Endothelial cell of umbilical vein (primary cell): ENCODE measurements around the gene CEP128. TPM values are rescaled to one million over a fixed set of nuclear protein-coding genes. Genes with fewer than 3 reads are reported as not detected.

Experiments
- BruUV-seq: library from RNA; stranded (reverse); fragments of 400-500 nt; replicated peaks from 2 replicates; lab custom pipeline; 2021; lab: Mats Ljungman, UMichigan
- CTCF ChIA-PET: fragments of 300-600, 350-600 bp; sonication (Branson Sonifier 250); formaldehyde crosslinking; loops from one replicate; lab custom pipeline; 2021; ENCODE audit warnings: antibody characterized with exemption, inconsistent platforms; lab: Charles Lee
- POLR2A ChIA-PET: fragments of 300-600, 350-600 bp; sonication (Branson Sonifier 250); formaldehyde crosslinking; loops from one replicate; lab custom pipeline; 2021; ENCODE audit warnings: antibody characterized with exemption, inconsistent platforms; lab: Charles Lee
- DNase-seq: peaks from one replicate; pipeline ENCODE4 v3.0.0-alpha.2; 2011; ENCODE audit warnings: low read depth, low spot score
- FAIRE-seq: peaks from 2 replicates; lab custom pipeline; 2011; peaks lifted over from hg19 to GRCh38; lab: Jason Lieb, UNC
- H2AFZ ChIP-seq: 2 replicates; pipeline ENCODE4 v1.6.0; 2012; ENCODE audit warnings: low read depth, low read length, control low read depth, inconsistent platforms
- H3K27ac ChIP-seq: 2 replicates; pipeline ENCODE4 v1.5.1; 2011; ENCODE audit warnings: low read depth, mild to moderate bottlenecking, control low read depth, low read length, moderate library complexity; ENCODE audit not compliant: insufficient read depth
- H3K27me3 ChIP-seq, 2 experiments: 2 replicates each; pipeline versions ENCODE4 v1.6.0 to v1.6.1; 2011; ENCODE audit warnings: low read length in 2 of 2, mixed read lengths in 1 of 2; ENCODE audit not compliant: control insufficient read depth in 2 of 2, insufficient read depth in 2 of 2
- H3K36me3 ChIP-seq, 2 experiments: 2 replicates in 1 of 2; 3 replicates in 1 of 2; pipeline ENCODE4 v1.5.1; 2011; ENCODE audit warnings: low read length in 2 of 2, mild to moderate bottlenecking in 1 of 2, moderate library complexity in 1 of 2; ENCODE audit not compliant: control insufficient read depth in 2 of 2, insufficient read depth in 2 of 2; ENCODE audit errors: extremely low read depth in 1 of 2
- H3K4me1 ChIP-seq: 3 replicates; pipeline ENCODE4 v1.5.1; 2011; ENCODE audit warnings: mild to moderate bottlenecking, low read length; ENCODE audit not compliant: control insufficient read depth, insufficient read depth; ENCODE audit errors: extremely low read depth
- H3K4me2 ChIP-seq: 2 replicates; pipeline ENCODE4 v1.6.1; 2011; ENCODE audit warnings: low read length, control low read depth, mixed read lengths; ENCODE audit not compliant: insufficient read depth
- H3K4me3 ChIP-seq, 3 experiments: fragments of 200-600 bp in 1 of 3; sonication (generic), shearing (Covaris generic) in 1 of 3; replicated peaks in 1 of 3; 2 replicates each; pipeline ENCODE4 v1.5.1; 2011 to 2016; ENCODE audit warnings: control low read depth in 3 of 3, low read length in 3 of 3, mild to moderate bottlenecking in 2 of 3, inconsistent platforms in 1 of 3, low read depth in 1 of 3, moderate library complexity in 1 of 3; ENCODE audit not compliant: insufficient read depth in 1 of 3
- H3K79me2 ChIP-seq: 2 replicates; pipeline ENCODE4 v1.6.0; 2012; ENCODE audit warnings: low read length, inconsistent platforms; ENCODE audit not compliant: control insufficient read depth, insufficient read depth
- H3K9ac ChIP-seq: replicated peaks from 2 replicates; pipeline ENCODE3; 2011; ENCODE audit warnings: low read length, control low read depth; ENCODE audit not compliant: insufficient read depth; ENCODE audit errors: extremely low read depth
- H3K9me1 ChIP-seq: replicated peaks from 3 replicates; pipeline ENCODE4 v1.6.0; 2011; ENCODE audit warnings: mild to moderate bottlenecking, low read length; ENCODE audit not compliant: control insufficient read depth, insufficient read depth; ENCODE audit errors: extremely low read depth
- H3K9me3 ChIP-seq: replicated peaks from 2 replicates; pipeline ENCODE4 v1.5.1; 2012; ENCODE audit warnings: low read length, inconsistent platforms; ENCODE audit not compliant: control insufficient read depth, insufficient read depth
- H4K20me1 ChIP-seq: replicated peaks from 2 replicates; pipeline ENCODE3; 2011; ENCODE audit warnings: mild to moderate bottlenecking, low read length; ENCODE audit not compliant: control insufficient read depth, insufficient read depth; ENCODE audit errors: extremely low read depth
- CTCF ChIP-seq, 2 donors: IDR thresholded peaks; 1 replicate in 1 of 2; 2 replicates in 1 of 2; pipeline ENCODE4 v1.5.1; 2011; ENCODE audit warnings: low read length in 2 of 2, mild to moderate bottlenecking in 2 of 2, moderate library complexity in 2 of 2, control low read depth in 1 of 2, inconsistent platforms in 1 of 2, low read depth in 1 of 2; ENCODE audit not compliant: insufficient read depth in 1 of 2; ENCODE audit errors: extremely low read depth in 1 of 2
- EZH2 ChIP-seq: IDR thresholded peaks from 2 replicates; pipeline ENCODE4 v1.6.1; 2012; ENCODE audit warnings: borderline replicate concordance, low read depth, mild to moderate bottlenecking, moderate library complexity, low read length, inconsistent platforms; ENCODE audit not compliant: severe bottlenecking
- FOS ChIP-seq: IDR thresholded peaks from 2 replicates; pipeline ENCODE4 v1.6.1; 2011; ENCODE audit warnings: mild to moderate bottlenecking, low read length, moderate library complexity, borderline replicate concordance; ENCODE audit not compliant: insufficient read depth
- GATA2 ChIP-seq: IDR thresholded peaks from 2 replicates; pipeline ENCODE4 v1.7.0; 2011; ENCODE audit warnings: low read depth, mild to moderate bottlenecking, moderate library complexity, mixed read lengths, low read length; ENCODE audit not compliant: insufficient read length, insufficient read depth
- JUN ChIP-seq: IDR thresholded peaks from 2 replicates; pipeline ENCODE4 v1.6.1; 2011; ENCODE audit warnings: borderline replicate concordance, low read depth; ENCODE audit not compliant: insufficient read length, insufficient read depth
- MAX ChIP-seq: IDR thresholded peaks from 2 replicates; pipeline ENCODE4 v1.6.1; 2011; ENCODE audit not compliant: insufficient read depth, insufficient read length
- MYC ChIP-seq: IDR thresholded peaks from one replicate; pipeline ENCODE4 v1.6.1; 2011; ENCODE audit warnings: mild to moderate bottlenecking, low read depth, low read length
- POLR2A ChIP-seq: IDR thresholded peaks from 2 replicates; pipeline ENCODE4 v1.6.1; 2012; ENCODE audit warnings: low read depth, mild to moderate bottlenecking, control low read depth, low read length
- POLR2AphosphoS5 ChIP-seq: IDR thresholded peaks from 2 replicates; pipeline ENCODE4 v1.6.1; 2012; ENCODE audit warnings: low read depth, mild to moderate bottlenecking, control low read depth, low read length, moderate library complexity; ENCODE audit not compliant: insufficient read depth
- dilution Hi-C: fragments of 300-500 bp; cut with MboI; formaldehyde crosslinking; loops from one replicate; pipeline ENCODE4 v1.15.0; 2019; ENCODE audit warnings: low sequenced_read_pairs; ENCODE audit not compliant: extremely low pct_ligation_motif_present
- intact Hi-C: fragments of 100-400 bp; cut with micrococcal nuclease; formaldehyde crosslinking; loops from one replicate; pipeline ENCODE4 v1.10.0; 2022
- polyA plus RNA-seq, 4 experiments: library from polyadenylated mRNA; depleted of rRNA in 3 of 4; stranded (reverse) in 3 of 4; unstranded in 1 of 4; fragments of >200 nt; gene quantifications; 2 replicates each; pipeline versions ENCODE4 v1.2.1 to v1.2.3, GENCODE V29; 2011 to 2012; ENCODE audit warnings: missing spikeins in 1 of 4
- total RNA-seq: library from RNA; stranded (reverse); gene quantifications from 2 replicates; pipeline ENCODE4 v1.2.3, GENCODE V29; 2021

The CEP128 gene
- total and polyA plus RNA-seq, 2 donors (not counting 3 experiments of a cell fraction or from before 2014, with no cell fraction given) = 0.91 to 23.7 TPM

GRCh38 chr14:80942191-80942600 is 658 bp upstream of the CEP128 start:
- FAIRE-seq (no peak), DNase-seq (peak; percentile 7)
- POLR2A ChIA-PET = interaction anchor here (0.6 to 1.2 kb wide), 4 partner anchors 50 to 730 kb away, joined by 3 to 7 read pairs (median 4); partner anchors contain the start of gene GTF2A1

More at GRCh38 chr14:80942191-80942600, 658 bp upstream of the CEP128 start:
- no peaks in the 10 kb centered on the region for H3K9me3 ChIP-seq
- H3K36me3 ChIP-seq = no peaks in the 10 kb centered on the region
- H4K20me1 ChIP-seq = no peaks in the 10 kb centered on the region
- H3K79me2 ChIP-seq = peaks cover 4% of the 10 kb centered on the region
- peak overlapping the region; percentile 26 for H3K27ac ChIP-seq
- H3K4me3 ChIP-seq = peak overlapping the region in 2 of 3 experiments; percentile 19 to 28
- no TSS peak for BruUV-seq
- H3K9me1 ChIP-seq = no peaks in the 10 kb centered on the region
- peak overlapping the region; percentile 97 for H2AFZ ChIP-seq
- H3K4me2 ChIP-seq = peak overlapping the region; percentile 65
- TF ChIP-seq POLR2A (no peak), CTCF (IDR thresholded peaks at IDR 0.05; ENCODE audit: extremely low read depth in 1 of 2, insufficient read depth in 1 of 2, low read depth in 1 of 2, low read length in 2 of 2) (no peak), MAX (no peak), GATA2 (no peak), JUN (no peak), FOS (no peak), EZH2 (no peak), POLR2AphosphoS5 (no peak), MYC (no peak)
- intact Hi-C loops = loop anchor here (1.0 to 5.0 kb wide), 2 partner anchors 12 to 275 kb away; no protein-coding TSS in a partner anchor
- peaks cover 0 to 2% of the 10 kb centered on the region in 2 experiments for H3K27me3 ChIP-seq
- CTCF ChIA-PET = interaction anchor here (0.7 to 4.0 kb wide), 4 partner anchors 14 to 271 kb away, joined by 3 to 17 read pairs (median 5); partner anchors contain the start of gene TSHR
- dilution Hi-C loops = no loop called here
- H3K9ac ChIP-seq = peak overlapping the region; percentile 26
- peaks cover 7% of the 10 kb centered on the region for H3K4me1 ChIP-seq
